ENCODE results near the gene NFKBIZ.

NFKBIZ gene

DNA sequence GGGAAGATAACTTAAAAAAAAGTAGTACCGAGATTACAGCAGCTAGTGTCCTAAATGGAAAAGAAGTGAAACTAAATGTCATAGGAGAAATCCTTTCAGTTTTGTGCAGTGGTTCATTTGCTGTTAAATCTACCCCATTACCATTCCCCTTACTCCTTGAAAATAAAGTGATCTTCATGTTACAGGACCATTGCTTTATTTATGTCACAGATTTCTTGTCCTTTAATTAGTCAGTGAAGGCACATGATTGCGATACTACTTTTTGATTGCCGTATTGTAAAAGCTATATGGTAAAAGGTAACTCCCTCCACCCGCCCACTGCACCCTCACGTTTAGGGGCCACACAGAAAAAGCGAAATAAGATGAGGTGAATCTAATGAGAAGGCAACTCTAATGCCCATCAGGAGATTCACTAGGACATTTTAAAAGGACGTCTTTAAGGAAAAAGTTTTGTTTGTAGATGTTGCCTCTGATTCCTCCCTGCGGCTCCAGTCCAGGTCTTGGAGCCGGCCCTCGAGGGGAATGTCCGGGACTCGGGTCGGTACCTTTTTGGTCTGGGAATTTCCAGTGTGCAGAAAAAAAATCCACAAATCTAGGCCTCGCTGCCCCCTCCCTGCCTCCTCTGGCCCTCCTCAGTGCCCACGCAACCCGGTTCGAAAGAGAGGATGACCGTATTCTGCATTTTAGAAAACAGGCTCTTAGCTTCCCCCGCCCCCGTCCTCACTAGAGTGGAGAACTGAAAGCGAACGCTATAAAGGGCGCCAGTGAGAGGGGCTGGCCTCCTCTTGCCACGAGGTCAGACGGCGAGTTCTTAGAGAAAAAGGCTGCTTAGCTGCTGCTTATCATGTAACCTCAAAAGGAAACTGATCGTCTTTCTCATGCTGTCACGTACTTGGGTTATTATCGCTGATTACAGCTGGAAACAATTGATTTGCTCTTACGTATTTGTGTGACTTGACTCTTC, 21.8 kb upstream of the NFKBIZ start:
- peak; percentile 42 for DNase-seq

DNA sequence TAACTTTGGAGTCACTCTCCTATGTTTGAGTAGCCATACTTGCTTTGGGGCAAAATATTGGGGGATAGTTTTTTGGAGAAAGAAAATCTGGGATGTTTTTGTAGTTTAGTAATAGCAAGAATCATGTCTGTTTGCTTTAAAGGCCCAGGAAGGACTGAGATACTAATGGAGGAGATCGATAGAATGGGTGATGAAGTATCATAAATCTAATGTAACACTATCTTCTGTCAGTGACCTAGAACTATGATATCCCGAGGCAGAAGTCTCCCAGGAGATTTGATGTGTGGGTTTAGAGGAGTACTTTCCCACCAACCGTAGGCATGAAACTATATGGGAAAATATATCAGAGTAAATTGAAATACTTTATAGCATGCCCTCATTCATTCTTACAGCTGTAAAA, 21.0 kb upstream of the NFKBIZ start:
- DNase-seq = no peak

DNA sequence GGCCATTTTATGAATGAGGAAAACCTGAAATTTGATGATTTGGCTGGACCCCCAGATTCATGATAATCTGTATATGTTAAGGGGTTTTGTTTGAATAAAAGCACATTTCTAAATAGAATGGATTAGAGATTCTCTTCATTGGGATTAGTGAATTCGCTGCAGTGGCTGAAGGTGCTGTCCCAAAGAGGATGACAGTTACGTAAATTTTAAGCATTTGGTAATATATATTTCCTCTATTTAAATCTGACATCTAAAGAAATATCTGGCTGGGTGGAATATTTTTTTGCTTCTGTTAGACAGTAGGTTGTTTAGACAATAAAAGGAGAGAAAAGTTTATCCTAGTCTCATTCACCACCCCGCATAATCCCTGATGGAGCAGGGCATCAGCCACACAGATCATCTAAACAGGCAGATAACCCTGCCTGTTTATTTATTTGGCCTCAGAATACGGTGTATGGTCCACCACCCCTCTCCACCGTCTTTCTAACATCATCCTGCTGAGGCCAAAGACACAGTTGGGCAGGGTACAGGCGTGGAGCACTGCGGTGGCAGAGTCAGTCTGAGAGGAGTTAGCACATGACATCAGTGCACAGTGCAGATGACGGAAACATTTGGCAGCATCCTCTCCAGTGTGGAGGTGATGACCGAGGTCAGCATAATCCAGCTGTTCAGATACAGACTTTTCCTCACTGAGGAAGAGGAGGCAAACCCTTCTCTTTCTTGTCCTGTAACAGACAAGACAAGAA, 20.4 kb upstream of the NFKBIZ start:
- DNase-seq = no peak

DNA sequence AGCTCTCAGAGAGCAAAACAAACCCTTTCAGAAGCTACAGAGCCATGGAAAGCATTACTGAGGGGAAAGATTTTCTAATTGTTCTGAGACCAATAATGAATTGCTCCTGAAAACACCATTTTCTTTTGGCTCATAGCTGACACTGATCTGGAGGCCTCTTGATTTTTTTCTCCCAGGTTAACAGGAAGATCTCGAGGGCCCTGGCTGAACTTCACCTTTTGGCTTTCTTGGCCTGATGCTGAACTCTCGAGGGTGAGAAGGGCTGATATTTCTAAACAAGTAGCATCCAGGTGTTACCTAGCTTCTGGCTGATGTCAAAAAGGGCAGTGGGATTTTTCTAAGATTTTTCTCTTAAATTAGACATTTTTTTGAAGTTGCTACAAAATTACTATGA, 19.9 kb upstream of the NFKBIZ start:
- DNase-seq = no peak

DNA sequence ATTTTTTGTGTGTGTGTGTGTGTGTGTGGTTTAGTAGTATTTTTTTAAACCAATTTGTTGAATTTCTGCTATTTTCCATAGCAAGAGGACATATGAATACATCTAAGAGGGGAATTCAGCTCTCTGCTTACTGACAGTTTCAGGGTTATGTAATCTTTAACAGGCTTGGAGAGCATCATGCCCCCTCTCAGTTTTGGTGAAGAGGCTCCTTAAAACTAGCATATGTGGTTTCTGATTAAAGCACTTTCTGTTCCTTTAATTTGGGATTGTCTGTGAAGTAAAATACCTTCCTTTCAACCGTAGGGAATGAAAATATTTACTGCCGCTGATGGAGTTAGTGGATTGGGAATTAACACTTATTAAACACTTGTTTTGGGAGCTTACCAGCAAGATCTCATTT, 19.4 kb upstream of the NFKBIZ start:
- DNase-seq = no peak

DNA sequence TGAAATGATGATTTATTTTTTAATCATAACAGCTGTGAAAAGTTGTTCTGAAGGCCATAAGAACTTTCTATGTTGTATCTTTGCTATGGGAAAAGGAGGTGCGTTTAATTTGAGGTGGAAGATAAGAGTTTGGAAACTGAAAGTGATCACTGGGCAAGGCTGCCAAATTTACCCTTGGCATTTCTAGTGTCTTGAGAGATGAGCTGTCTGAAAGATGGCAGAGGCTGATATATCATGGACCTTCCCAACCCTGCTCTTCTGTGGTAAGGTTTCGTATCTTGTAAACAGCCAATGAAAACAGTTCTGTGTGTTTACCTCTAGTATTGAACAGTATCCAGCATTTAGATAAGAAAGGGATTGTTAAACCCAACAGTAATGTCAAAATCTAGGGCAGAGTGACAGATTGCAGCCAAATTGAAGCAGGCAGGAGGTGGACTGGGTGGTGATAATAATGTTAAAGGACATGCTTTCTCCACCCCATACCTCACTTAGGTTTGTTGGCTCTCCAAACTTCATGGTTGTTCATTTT, 15.8 kb upstream of the NFKBIZ start:
- no peak for DNase-seq

DNA sequence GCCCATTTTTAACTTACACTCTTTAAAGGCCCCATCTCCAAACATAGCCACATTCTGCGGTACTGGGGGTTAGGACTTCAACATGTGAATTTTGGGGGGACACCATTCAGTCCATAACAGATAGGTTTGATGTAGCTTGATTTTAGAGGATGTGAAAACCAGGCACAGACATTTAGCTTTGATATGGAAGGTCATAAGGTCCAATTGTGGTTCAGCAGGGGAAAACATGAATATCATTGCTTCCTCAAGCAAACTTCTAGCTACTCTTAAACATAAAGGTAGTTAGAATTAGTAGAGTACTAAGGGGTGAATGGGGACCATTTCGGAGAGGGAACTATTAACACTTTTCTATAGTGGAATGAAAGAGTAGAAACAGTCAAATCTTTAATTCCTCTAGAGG, 13.6 kb upstream of the NFKBIZ start:
- no peak for DNase-seq

DNA sequence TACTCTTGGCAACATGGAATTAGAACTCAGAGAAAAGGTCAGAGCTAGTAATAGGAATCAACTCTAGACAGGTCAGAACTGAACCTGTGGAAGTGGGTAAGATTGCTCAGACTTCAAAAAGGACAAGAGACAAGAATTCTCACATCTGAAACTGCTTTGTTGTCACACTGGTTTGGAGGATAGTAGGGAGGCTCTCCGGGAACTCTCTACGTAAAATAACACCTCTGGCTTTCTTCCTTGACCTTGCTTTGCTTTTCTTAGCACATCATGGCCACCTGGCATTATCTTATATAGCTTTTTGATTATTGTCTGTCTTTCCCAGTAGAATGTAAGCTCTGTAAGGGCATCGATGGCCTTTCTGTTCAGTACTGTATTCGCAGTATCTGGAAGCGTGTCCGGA, 13.2 kb upstream of the NFKBIZ start:
- DNase-seq = no peak

DNA sequence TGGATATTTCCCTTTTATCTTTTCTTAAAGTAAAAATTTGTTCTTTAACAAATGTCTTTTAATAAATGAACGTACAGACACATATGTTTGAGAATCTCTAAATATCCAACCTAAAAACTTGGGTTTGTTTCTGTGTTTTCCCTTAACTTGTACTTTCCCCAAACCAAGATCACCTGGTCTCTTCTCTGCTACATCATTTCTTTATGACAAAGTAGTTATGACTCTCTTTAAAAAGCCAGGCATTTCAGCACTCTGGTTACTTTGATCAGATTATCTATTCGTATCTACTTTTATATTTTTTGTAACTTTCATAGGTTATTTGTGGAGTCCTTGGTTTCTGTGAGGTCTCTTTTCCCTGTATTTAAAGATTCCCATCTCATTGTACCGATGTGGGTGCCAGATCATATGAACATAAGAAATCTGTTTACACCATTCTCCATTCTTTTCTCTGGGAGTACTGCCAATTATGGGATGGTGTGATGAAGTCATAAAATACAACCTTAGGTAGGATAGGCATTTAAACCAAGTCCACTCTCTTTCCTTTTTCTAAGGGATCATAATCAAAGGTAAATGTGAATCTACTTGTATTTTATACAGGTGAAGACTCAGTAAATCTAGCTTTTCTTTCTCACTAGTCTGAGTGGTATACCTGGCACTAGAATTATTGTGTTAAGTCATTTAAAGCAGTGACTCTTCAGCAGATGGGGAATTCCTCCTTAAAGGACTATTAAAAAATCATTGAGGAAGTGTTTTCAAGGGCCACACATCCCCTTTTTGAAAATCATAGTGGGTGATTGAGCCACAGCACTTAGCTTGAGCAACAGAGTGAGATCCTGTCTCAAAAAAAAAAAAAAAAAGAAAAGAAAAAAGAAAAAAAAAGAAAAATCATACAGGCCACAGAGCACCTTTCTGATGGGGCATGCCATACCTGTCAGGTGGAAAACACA, 12.4 kb upstream of the NFKBIZ start:
- DNase-seq = peak; percentile 59

DNA sequence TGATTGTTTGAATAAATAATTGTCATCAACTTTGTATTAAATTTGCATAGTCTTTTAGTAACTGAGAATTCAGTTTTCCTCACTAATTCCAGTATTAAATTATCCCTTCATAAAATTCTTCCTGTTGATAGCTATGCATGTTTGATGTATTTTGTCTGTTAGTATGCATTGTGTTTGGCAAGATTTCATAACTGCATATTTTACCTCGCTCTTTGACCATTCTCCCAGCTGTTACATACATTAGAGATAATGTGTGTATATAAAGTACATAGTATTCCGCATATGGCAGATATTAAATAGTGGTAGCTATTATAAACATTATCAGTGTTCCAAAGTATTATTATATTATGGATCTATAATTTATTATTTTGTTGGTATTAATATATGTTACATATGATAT, 10.6 kb upstream of the NFKBIZ start:
- DNase-seq = no peak

DNA sequence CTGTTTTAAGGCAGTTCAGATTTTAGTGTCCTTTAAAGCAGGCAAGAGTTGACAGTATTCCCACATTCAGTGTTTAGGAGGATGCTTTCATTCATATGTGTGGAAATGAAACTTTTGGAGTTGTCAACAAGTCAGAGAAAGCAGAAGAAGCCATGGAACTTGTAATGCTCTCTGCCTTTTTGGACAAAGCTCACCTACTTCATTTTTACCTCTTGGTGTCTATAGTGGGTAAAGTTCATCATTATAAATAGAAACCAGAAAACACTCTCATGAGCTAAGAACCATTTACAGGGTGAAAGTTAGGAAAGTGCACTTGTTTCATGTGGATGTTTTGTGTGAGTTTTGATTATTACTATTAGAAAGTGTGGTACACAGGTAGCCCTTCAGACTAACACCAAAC, 9.2 kb upstream of the NFKBIZ start:
- no peak for DNase-seq

DNA sequence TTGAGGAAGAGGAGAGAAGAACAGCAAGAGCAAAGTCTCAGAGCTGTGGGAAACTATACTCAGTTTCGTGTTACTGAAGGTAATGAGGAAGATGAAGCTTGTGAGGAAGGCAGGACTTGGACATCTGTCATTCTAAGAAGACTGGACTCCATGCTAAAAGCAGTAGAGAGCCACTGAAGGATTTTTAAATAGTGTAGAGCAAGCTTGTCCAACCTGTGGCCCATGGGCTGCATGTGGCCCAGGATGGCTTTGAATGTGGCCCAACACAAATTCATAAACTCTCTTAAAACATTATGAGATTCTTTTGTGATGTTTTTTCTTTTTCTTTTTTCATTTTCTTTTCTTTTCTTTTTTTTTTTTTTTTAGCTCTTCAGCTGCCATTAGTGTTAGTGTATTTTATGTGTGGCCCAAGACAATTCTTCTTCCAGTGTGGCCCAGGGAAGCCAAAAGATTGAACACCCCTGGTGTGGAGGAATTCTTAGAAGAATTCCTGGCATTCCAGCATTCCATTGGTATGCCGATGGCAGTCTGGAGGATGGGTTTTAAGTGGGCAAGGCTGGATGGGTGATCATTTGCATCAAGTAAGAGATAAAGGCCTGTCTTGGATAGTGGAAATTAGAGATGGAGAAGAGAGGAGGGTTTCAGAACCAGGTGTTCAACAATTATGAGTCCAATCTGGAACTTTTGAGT, 6.9 kb upstream of the NFKBIZ start:
- DNase-seq = no peak

DNA sequence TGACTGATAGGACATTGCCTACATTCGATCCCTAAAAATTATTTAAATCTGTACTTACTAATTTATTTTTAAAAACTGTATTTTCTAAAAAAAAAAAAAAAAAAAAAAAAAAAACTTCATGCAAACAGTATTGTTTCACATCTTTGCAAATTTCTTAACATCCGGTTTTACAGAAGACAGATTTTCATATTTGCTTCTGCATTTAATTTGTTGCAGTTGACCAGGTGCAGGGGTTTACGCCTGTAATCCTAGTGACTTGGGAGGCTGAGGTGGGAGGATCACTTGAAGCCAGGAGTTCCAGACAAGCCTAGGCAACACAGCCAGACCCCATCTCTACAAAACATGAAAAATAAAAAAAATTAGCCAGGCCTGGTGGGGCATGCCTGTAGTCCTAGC, 6.4 kb upstream of the NFKBIZ start:
- no peak for DNase-seq

DNA sequence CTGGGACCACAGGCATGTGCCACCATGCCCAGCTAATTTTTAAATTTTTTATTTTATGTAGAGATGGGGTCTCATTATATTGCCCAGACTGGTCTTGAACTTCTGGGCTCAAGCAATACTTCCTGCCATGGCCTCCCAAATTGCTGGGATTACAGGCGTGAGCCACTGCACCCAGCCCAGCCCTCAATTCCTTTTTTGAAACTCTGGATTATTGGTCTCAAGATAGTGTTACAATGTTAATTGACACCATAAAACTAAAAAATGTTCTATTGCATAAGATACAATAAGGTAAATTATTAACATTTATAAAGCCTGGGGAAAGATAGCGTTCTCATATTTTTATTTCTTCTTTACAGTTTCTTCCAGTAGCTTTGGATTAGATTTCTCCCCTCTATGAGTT, 3.9 kb upstream of the NFKBIZ start:
- no peak for DNase-seq

DNA sequence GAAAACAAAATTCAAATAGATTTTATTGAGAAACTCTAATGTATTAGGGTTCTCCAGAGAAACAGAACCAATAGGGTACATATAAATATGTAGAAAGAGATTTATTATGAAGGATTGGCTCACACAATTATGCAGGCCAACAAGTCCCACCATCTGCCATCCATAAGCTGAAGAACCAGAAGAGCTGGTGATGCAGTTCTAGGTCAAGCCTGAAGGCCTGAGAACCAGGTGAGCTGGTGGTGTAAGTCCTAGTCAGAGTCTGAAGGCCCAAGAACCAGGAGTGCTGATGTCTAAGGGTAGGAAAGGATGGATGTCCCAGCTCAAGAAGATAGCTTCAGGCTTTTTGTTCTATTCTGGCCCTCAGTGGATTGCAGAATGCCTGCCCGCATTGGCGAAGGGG, 2.6 kb upstream of the NFKBIZ start:
- no peak for DNase-seq

DNA sequence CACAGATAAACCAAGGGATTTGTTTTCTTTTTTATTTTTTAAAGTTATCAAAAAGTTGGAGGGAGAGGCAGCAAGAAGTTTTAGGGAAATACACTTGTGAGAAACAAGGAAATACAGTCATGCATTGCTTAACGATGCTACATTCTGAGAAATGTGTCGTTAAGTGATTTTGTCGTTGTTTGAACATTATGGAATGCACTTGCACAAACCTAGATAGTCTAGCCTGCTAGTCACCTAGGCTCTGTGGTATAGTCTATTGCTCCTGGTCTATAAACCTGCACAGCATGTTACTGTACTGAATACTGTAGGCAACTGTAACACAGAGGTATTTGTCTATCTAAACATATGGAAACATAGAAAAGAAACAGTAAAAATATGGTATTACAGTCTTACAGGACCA, 2.0 kb upstream of the NFKBIZ start:
- DNase-seq = no peak

DNA sequence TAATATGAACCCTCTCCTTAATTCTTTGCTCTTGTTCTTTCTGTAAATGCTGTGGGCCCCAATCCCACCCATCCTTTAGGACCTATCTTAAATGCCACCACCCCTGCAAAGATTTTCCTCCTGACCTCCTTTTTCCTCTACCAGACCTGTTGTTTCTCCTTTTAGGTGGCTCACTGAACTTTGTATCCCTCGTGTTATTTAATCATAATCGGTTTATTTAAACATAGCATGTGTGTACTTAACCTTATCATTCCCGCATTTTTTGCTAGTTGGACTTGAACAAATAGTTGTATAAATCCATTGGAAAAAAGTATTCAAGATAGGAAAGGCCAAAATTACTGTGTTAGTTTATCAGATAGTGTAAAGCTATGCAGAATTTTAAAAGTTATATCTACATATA, 988 bp upstream of the NFKBIZ start:
- no peak for DNase-seq

DNA sequence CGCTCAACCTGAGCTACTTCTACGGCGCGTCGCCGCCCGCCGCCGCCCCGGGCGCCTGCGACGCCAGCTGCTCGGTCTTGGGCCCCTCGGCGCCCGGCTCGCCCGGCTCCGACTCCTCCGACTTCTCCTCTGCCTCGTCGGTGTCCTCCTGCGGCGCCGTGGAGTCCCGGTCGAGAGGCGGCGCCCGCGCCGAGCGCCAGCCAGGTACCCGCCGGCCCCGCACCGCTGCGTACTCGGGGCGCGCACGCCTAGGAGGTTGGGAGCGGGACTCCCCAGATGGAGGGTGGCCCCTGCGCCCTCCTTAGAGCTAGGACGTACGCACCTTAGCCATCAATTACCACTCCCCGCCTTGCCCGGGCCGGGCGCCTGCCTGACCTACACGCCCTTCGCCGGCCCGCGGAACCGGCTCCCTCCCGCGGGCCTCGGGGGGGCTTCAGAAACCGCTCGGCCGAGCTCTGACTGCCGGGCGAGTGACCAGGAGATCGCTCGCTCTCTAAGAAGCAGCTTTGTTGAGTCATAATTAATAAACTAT, 466 bp downstream of the NFKBIZ start:
- DNase-seq = no peak

DNA sequence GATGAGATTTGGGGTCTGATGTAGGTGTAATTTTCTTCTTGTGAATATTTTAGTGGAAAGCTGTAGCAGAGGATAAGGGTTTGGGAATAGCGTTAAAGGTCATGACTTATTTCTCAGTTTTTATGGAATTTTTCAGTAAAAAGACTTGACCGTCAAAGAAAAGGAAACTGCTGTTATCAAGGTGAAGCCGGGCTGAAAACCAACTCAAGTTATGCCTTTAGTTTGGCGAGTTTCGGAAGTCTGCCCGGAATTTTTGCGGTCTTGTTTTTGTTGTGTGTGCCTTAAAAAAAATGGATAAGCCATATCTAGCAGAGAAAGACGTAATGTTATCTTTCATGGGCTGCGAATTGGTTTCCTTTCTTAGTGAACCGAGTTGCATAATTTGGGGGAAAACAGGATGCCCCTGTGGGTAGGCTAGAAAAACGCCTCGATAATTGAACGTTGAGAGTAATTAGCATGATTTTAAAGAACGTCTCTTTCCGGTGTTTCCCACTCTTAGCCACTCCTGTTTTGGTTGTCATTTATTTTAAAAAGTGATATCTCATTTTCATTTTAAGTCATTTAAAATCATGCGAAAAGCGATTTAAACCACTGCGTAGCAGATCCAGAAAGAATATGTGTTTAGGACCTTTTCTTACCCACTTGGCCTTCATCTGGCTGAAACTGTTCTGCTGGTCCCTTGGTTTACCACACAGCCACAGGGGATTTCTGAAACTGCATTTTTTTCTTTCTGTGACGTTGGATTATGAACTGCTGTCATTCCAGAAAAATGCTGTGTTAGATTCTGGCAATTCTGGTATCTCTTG, 1.1 kb downstream of the NFKBIZ start:
- peak; percentile 13 for DNase-seq

DNA sequence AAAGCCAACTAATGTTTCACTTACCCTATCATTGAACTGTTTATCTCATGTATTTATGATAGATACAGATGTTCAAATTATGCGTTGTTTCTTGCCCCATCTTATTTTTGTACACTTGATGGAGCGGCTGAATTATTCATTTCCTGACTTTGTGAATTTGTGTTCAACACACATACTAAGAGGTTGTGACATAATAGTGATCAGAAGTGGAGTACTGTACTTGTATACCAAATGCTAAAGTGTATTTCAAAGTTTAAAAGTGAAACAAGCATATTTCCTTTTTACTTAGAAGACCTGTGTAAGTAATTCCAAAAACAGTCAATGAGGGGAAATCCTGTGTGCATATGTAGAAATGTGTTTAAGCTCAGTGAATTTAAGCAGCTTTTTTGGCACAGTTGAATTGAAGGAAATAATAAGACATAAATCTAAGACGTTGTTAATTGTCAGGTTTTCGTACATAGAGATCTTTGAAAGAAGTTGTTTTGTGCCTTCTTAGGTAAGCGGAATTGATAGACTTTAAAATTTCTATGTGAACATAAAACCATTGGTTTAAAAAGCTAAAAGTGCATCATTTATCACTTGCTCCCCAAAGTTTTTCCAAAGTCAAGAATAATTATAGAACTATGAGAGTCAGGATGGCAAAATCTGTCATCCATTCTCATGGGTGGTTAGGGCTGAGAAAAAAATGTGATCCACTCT, 1.9 kb downstream of the NFKBIZ start:
- DNase-seq = no peak
